Measurements from ENCODE around the gene SIN3B.

The SIN3B gene

DNA sequence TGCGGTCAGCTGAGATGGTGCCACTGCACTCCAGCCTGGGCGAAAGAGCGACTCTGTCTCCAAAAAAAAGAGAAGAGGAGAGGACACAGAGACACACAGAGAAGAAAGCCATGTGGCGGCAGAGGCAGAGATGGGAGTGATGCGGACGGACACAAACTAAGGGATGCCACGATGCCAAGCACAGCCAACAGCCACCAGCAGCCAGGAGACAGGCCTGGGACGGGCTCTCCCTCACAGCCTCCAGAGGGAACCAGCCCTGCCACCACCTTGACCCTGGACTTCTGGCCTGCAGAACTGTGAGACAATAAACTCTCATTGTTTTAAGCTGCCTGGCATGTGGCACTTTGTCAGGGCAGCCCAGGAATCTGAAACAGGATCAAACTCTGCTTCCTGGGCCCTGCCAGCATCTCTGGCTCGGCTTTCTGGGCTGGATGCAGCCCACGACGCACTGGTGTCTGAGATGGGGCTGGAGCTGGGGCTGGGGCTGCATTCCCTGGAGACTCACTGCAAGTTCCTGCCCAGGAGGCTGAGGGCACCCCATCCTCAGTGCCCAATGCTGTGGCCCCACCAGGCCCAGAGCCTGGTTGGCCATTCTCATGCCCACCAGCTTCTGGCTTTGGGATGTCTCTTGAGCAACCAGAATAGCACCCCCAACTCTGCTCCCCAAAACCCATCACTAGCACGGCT, 62.6 kb downstream of the SIN3B start:
- no peak for FAIRE-seq

DNA sequence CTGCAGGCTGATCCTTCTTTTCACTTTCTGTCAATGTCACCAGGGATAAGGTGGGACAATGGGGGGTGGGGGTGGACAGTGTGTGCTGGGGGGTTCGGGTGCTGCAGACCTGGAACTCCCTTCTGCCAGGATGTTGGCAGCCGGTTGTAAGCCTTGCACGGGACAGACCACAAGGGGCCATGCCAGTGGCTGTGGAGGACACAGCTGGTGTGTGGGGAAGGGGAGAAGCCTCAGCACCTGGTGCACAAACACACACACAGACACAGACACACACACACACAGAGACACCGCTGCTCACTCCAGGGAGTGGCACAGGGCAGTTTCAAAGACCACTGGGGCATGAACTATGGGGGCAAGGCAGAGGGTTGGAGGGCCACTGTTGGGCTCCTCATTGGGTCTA, 63.2 kb downstream of the SIN3B start:
- FAIRE-seq, result no peak

DNA sequence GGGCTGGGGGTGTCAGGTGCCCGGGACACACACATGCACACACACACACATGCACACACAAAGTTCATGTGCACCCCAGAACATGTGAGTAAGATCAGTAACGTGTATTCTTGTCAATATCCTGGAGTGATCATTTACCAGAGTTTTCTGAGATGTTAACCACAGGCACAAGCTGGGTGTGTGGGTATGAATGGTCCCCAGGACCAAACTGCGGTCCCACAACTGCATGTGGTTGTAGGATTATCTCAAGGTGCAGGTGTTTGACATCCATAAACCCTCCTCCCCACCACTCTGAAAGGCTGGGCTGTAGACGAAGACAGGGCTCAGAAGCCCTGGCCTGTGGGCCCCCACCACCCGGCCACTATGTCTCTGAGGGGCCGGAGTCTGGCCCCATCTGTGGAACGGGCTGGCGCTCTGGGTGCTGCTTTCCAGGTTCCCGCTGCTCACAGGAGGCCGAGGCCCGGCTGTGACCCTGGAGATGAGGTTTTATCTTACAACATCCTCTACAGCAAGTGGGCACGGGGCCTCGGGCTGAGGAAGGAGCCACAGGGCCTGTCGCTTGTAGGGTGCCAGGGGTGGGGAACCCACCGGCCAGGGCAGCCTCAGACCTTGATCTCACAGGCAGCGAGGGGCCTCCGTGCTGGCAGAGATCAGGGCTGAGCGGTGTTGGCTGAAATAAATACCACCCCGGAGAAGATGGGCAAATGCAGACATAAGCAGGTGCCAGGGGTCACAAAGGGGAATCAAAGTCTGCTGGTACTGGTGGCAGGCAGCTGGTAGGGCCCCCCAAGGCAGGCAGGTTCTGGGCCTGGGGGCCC, 63.9 kb downstream of the SIN3B start:
- no peak for FAIRE-seq

DNA sequence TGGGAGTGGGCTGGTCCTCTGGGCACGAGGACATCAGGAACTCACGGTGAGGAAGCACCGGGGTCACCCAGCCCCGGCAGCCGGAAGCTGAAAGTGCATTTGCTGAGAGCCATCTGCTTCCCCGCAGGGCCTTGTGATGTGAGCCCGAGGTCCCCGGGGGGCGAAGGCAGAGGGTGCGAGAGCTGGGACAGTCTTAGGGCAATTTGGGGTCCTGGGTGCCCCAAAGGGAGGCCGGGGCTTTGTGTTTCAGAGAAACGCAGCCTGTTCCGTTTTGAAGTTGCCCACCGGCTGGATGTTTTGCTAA, 64.4 kb downstream of the SIN3B start:
- FAIRE-seq, result no peak

DNA sequence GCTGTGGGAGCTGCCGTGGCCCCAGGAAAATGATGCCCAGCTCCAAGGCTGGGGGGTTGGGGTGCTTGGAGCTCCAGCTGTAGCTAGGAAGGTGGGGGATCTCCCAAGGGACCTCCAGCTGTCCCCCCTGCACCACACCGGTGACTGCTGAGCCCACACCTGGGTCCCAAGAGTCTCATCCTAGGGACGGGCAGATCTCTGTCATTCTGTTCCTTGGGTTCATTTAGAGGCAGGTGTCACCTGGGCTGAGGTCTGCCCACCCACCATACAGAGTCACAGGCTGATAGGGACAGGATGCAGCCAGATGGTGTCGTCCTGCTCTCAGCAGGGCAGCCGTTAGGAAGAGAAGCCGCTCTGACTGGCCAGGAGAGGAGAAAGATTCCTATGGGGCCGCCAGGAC, 64.9 kb downstream of the SIN3B start:
- no peak for FAIRE-seq

DNA sequence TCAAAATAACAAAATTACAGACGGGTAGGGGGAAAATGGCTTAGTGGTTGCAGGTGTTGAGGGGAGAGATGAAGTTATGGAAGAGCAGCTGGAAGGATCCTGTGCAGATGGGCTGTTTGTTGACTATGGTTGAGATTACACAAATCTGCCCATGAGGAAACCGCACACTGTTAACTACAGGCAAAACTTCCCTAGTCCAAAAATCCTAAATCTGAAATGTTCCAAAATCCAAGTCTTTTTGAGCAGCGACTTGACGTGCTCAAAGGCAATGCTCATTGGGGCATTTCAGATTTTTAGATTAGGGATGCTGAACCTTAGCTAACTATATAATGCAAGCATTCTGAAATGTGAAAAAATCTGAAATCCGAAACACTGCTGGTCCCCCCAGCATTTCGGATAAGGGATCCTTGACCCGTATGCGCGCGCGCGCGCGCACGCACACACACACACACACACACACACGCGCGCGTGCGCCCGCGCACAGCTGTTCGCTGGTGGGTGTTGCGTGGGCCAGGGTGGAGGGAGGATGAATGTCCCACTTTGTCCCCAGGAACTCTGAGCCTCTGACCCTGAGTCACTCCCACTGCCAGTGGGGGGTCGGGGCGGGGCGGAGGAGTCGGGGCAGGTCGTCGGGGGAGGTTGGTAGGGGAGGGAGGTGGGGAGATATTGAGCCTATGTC, 66.4 kb downstream of the SIN3B start:
- no peak for FAIRE-seq

DNA sequence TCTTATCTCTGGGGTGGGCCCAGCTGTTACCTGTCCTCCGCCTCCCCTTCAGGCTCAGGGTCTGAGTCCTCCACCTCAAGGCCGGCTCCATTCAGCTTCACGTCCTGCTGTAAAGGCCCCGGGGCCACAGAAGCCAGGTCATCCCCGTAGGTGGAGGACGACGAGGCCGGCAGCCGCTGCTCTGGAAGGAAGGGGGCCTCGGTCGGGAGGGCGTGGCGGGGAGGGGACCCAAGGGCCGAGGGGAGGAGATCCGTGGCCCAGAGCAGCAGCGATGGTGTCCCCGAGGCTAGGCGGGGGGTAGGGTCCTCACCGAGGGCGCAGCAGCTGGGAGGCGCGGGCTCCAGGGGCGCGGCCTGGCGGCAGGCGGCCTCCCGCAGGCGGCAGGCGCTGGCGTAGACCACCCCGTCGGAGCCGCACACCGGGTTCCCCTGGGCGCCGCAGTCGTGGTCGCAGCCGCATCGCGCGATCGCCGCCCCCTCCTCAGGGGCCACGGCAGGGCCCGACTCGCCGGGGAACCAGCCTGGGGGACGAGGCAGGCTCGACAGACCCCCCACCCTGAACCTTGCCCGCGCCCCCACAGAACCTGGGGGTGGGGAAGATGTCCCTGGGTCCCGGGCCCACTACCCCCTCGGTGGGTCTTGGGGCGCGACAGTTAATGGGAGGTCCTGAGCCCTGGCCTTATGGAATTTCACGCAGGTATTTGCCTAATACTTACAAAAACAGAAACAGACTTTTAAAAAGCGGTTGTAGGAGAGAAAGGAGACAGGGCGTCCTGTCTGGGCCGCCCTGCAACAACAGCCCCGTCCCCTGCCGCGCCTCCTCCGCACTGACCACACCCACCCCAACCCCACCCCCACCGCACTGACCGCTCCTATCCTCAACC, 67.2 kb downstream of the SIN3B start:
- FAIRE-seq, result no peak

DNA sequence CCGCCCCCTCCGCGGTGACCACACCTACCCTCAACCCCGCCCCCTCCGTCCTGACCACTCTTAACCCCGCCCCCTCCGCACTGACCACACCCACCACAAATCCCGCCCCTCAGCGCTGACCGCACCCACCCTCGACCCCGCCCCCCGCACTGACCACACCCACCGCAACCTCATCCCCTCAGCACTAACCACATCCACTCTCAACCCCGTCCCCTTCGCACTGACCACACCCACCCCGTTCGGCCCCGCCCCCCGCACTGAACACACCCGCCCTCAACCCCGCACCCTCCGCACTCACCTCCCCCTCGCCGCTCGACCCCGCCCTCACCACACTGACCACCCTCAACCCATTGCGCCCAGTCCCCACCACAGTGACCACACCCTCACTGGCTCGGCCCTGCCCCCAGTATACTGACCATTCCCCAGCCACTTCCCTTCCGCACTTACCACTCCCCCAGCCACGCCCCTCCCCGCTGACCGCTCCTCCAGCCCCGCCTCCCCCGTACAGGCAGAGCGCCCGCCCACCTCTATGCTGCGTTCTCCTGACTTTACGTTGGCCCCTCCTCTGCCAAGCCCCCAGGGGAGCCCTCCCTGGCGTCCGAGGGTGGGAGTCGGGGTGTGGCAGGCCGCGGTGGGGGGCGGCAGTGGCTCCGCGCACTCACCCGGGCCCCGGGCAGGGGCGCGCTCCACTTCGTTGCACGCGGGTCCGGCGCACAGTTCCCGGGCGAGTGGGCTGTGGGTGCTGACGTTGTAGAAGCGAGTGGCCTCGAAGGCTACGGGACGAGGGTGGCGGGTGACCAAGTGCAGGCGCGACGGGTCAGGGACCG, 68.0 kb downstream of the SIN3B start:
- no peak for FAIRE-seq

DNA sequence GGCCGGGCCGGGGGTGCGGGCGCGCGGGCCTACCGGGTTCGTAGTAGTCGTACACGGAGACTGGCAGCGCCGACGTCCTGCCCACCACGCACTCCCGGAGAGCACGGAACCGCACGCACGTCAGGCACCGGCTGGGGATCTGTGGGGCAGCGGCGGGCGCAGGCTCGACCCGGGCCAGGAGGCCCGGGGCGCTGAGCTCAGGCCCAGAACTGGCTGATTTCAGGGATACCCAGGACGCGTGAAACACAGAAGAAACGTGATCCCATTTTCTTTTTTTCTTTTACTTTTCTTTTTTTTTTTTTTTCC, 68.6 kb downstream of the SIN3B start:
- no peak for FAIRE-seq

DNA sequence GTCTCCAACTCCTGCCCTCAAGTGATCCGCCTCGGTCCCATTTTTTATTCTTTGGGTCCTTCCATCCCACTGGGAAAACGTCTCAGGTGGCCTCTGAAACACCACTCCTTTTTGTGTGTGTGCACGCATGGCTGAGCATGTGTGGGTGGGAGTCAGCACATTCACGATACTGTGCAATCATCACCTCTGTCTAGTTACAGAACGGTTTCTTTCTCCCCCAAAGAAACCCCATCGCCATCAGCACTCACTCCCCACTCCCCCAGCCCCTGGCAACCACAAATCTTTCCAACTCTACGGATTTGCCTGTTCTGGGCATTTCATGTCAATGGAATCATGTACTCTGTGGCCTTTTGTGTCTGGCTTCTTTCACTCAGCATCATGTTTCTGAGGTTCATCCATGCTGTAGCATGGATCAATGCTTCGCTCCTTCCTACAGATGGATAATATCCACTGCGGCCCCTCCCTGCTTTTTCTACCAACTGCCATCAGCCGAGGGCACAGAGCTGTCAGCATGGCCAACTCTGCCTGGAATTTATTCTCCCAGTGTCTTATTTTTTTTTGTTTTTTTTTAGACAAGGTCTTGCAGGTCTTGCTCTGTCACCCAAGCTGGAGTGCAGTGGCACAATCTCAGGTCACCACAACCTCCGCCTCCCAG, 69.3 kb downstream of the SIN3B start:
- no peak for FAIRE-seq

DNA sequence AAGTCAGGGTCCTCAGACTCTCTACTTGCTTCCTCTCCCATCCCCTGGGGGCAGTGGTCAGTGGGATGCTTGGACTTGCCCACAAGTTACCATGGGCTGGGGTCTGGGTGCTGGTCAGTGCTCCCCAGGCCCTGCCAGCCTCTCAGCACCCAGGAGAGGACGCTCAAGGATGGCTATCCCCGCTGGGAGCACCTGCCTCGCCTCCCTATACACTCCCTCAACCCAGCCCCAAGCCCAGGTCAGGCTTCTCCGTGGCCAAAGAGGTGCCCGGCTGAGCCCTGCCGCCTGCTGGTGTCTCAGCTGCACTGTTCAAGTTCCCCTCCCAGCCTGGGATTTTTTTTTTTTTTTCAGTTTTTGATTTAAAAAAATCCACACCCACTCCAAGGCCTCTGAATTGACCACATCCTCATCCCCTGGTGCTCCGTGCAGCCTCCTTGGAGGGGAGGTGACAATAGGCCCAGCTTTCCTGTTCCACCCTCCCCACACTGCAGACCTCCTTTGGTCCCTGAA, 70.4 kb downstream of the SIN3B start:
- FAIRE-seq, result no peak

DNA sequence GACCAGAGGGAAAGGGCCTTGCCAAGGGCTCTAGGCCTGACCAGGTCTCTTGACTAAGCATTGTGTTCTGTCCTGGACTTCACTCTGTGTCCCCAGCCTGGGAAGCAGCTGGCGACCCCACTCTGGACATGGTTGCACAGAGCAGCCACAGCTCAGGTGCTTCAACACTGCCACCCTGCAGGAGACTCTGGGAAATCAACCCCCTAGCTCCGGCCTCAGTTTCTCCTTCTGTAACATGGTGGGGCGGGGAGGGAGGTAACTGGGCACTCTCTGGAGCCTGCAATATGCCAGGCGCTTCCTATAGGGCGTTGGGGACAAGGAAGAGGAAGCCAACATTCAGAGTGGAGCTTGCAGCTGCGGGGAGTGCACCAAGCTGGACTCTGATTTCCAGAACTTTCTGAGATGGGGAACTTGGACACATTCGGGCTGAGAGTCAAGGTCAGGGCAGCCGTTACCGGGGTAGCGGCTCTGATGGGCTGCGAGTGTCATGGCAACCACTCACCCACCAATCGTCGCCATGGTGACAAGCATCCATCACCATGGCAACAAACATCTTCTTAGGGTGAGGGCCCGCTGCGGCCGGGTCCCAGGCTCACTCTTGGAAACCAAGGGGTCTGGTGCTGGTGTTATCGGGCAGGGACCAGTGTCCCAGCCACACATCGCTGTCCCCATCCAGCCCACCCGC, 72.4 kb downstream of the SIN3B start:
- no peak for FAIRE-seq

DNA sequence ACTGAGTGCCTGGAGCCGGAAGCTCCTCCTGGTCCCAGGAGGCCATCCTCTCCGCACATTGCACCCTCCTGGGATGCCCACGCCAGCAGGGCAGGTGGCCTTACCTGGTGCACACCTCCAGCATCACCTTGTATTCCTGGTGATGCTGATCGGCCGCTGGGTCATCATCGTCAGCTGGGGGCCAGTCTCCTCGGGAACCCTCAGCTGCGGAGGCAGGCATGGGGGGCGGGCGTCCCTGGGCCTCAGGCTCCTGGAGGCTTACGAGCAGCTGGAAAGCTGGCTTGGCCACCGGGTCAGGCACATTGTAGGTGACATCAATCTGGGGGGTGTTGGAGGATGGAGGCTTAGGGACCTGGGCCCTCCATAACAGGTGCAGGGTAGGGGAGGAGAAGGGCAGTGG, 73.3 kb downstream of the SIN3B start:
- FAIRE-seq, result no peak

DNA sequence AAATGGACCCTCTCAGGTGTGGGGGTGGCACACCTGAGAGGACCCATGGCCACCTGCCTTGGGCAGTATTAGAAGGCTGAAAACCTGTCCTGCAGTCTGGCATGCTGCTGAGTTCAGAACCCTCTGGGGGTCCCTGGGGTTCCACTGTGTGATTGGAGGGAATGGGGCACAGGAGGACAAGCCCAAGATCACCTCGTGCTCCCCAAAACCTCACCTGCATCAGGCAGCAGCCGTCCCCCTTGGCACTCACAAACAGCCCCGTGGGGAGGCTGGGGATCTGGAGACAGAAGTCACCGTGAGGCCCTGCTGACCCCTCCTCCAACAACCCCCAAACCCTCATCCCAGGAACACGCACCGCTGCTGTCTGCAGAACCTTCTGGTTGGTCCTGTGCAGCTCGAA, 74.1 kb downstream of the SIN3B start:
- FAIRE-seq, result no peak

DNA sequence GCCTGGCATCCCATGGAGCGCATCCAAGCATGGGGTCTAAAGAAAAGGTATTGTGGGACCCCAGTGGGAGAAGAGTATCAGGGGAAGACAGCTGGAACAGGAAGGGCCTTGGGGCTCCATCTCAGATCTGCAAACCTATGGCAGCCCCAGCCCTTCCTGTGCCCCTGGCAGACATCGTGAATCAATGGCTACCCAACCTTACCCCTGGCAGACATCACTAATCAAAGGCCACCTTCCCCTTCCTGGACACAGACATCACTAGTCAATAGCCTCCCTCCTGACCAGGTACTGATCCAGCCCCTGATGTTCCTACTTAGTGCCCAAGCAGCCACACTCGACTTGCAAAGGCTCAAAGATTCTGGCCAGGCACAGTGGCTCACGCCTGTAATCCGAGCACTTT, 75.4 kb downstream of the SIN3B start:
- FAIRE-seq, result no peak

DNA sequence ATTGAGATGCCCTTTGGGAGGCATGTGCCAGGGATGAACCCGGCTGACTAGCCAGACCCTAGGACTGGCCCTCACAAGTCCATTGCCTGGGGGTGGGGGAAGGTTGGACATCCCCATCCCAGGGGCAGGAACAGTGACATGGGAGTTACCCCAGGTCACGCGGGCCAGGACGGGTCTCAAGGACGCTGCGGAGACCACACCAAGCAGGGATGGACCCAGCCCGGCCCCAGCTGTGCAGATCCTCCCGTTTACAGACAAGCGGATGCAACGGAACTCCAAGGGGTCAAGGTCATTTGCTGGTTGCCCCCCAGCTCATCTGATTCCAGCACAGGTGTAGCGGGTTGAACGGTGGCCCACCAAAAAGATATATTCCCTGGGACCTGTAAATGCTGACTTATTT, 79.6 kb downstream of the SIN3B start:
- FAIRE-seq, result no peak

DNA sequence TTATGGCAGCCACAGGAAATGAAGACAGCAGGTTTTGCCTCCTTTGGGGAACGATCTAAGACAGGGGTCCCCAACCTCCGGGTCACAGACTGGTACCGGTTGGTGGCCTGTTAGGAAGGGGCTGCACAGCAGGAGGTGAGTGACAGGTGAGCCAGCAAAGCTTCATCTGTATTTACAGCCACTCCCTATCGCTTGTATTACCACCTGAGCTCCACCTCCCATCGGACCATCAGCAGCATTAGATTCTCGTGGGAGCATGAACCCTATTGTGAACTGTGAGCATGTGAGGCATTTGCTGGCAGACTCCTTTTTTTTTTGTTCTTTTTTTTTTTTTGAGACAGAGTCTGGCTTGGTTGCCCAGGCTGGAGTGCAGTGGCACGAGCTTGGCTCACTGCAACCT, 81.8 kb downstream of the SIN3B start:
- no peak for FAIRE-seq

DNA sequence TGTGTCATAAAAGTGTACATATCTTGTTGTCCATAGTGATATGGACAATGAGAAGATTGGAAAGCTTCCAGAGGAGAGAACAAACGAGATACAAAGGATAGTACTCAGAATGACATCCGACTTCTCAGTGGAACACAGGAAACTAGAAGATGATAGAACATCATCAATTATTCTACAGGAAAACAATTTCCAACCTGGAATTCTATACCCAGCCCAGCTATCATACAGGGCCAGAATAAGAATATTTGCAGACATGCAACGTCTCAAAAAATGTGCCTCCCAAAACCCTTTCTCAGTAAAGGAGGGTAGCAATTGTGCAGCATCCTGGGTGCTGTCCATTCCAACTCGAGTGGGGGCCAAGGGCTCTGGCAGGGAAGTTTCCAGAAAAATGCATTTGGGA, 83.6 kb downstream of the SIN3B start:
- no peak for FAIRE-seq

DNA sequence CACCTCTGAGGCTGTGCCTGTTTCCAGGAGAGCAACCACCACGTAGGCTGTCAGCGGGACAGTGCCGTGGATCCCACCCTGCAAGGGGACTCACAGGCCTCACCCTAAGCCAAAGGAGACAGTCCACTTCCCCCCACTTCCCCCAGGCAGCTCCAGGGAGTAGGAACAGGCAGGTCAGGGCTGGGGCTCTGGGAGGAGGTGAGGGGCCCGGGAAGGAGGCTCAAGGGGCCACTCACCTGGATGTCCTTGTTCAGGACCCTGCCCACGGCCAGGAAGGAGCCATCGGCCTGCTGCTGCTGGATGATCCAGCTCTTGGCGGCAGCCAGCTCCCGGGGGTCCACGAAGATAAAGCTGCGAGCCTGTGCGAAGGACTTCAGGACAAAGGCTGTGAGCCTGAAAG, 85.2 kb downstream of the SIN3B start:
- FAIRE-seq, result no peak

DNA sequence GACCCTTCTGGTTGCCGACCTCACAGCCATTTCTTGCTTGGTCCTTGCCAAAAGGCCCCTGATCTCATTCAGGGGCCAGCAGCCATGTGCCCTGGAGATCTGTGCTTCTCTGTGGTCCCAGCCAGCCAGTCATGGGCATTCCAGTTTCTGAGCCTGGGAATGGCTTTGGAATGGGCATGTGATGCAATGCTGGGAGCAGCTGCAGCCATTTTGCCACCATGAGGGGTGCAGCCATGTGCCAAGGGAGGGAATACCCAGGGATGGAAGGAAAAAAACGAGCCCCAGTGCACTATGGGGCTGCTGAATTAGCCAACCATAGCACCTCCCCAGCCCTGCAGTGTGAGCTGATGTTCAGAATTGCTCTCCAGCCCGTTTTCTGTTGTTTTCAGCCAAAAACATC, 85.9 kb downstream of the SIN3B start:
- no peak for FAIRE-seq

DNA sequence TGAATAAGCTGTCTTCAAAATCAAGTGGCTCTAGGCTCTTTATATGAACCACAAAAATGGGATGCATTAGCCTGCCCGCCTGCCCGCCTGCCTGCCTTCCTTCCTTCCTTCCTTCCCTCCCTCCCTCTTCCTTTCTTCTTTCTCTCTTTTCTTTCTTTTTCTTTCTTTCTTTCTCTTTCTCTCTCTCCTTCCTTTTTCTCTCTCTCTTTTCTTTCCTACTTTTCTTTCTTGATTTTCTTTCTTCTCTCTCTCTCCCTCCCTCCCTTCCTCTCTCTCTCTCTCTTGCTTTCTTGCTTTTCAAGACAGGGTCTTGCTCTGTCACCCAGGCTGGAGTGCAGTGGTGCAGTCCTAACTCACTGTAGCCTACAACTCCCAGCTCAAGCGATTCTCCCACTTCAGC, 86.5 kb downstream of the SIN3B start:
- FAIRE-seq, result no peak
